HG03108 (cell line): ENCODE results near the gene CETP.
A peak's percentile ranks its signal among the peaks of the same experiment; 100 is the strongest.

Experiments used
- ATAC-seq: cut with Tn5 transposase; IDR thresholded peaks from one replicate; pipeline ENCODE4 v1.9.1; 2021; ENCODE audit warnings: moderate library complexity; ENCODE audit not compliant: unreplicated experiment

Gene CETP, protein sequence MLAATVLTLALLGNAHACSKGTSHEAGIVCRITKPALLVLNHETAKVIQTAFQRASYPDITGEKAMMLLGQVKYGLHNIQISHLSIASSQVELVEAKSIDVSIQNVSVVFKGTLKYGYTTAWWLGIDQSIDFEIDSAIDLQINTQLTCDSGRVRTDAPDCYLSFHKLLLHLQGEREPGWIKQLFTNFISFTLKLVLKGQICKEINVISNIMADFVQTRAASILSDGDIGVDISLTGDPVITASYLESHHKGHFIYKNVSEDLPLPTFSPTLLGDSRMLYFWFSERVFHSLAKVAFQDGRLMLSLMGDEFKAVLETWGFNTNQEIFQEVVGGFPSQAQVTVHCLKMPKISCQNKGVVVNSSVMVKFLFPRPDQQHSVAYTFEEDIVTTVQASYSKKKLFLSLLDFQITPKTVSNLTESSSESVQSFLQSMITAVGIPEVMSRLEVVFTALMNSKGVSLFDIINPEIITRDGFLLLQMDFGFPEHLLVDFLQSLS

DNA sequence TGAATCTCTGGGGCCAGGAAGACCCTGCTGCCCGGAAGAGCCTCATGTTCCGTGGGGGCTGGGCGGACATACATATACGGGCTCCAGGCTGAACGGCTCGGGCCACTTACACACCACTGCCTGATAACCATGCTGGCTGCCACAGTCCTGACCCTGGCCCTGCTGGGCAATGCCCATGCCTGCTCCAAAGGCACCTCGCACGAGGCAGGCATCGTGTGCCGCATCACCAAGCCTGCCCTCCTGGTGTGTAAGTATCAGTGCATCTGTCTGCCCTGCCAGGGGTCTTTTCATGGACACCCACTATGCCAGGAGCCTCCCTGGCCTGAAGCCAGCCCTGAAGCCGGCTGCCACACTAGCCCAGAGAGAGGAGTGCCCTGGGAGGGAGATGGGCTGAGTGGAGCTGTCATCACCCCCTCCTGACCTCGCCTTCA, at the start of gene CETP:
CETP (plus strand) TSS at position 100 of the 431 bp plus-strand sequence; CDS start at position 130, 30 bp downstream.
- no peak for ATAC-seq

DNA sequence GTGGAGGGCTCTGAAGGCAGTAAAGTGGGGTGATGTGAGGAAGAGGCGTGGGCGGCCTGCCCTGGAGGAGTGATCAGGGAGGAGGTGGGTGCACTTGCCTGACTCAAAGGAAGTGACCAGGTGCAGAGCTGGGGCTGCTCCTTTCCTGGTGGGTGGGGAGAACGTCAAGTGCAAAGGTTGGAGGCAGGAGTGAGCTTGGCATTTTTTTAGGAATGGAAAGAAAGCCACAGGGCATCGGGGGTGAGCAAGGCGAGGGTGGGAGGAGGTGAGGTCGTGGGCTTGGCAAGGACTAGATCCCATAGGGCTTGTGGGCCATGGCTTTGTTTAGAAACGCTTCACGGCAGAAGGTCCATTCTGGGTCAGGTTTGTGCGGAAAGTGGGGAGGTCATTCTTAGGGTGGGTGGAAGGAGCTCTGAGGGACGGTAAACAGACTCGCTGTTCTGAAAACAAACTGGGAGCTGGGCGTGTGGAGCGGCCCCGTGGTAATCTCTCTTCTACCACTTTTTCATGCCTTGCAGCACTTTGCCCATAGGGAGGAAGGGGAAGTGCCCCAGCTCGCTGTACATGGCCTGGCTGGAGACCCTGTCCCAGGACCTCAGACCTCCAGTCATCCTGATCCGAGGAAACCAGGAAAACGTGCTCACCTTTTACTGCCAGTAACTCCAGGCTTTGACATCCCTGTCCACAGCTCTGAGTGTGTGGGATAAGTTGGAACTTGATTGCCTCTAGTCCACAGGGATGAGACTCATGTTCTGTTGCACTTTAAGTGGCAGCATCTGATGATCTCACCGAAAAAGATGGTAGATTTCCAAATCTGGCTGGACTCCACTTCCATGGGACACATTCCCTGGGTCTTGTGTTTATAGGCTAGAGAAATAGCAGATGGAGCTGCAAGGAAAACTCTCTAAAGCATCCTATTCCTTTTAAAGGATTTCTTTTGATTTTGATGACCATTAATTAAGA, 48.7 kb upstream of the CETP start:
- ATAC-seq, result no peak

DNA sequence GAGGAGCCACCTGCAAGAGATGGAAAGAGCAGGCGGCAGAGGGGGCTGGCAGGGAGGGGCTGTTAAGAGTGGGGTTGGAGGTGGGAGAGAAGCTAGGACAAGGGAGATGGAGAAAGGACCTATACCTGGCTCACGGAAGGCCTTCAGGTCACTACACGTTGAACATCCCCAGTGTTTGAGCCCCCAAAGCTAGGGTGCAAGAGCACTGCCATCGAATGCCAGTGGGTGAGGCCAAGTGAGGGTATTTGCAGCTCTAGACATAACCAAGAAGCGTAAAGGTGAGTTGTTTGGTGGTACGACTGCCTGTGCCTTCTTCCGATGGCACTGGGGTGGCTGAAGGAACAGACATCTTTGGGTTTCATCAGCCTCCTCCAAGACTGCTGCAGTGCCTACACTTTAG, 46.9 kb upstream of the CETP start:
- ATAC-seq, result no peak

DNA sequence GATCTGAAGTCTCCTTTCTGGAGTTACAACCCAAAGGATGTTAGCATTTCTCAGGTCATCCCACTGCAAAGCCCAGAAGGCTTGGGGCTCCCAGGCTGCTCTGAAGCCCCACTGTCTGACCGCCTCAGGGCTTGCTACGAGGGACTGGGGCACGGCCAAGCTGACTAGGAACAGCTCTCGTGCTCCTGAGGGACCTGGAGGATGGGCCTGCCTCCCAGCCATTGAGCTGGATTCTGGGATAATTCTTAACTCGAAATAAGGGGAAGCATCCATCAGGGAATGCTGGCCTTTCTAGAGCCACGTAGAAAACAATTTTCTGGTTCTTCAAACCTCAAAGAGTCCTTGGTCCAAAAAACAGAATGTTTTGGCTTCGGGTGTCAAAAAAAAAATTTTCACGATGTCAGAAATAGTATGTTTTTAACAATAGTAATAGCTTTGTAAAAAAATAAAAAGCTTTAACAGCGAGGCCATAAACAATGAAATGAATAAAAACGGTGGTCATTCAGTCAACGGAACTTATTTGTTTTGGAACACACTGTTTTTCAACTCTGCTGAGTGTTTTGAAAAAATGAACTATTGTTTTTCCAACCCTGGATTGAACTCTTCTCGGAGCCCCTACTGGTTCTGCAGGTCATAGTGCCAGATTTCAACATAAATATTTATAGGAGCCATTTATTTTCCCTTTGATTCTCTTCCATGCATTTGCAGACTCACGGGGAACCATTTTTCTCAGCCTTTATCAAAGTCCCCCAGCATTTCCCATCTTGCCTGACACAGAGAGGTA, 46.2 kb upstream of the CETP start:
- no peak for ATAC-seq

DNA sequence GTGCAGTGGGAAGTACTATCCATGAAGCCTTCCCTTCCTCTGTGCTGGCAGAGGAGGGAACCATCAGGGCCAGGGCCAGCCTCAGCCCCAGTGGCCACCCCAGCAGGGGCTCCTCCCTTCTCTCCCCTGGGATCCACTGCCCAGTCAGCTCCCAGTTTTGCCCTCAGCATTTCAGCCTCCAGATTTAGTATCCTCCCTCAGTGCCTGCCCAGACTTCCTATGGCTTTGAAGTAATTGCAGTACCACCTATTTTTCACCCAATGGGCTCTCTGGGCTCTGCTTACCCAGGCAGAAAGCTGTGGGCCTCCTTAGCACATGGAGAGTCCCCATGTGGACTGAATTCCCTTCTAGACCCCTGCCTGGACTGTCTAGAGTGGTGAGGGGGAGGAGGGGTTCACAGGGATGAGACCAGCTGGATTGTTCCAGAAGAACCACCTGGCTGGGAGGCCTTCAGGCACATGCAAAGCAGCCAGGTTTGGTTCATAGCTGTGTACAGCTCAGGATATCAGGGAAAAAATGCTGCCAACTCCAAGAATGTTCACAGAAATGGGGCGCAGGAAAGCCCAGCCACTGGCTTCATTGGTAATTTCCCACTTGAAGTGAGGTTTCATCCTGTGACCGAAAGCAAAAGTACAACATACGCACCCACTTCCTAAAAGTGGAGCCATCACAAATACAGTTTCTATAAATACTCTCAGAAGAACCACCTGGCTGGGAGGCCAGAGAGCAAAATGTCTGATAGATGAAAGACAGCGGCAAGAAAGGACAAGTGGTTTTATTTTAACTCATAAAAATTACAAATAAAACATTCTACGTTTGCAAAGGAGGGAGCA, 45.0 kb upstream of the CETP start:
- peak; percentile 56 for ATAC-seq

DNA sequence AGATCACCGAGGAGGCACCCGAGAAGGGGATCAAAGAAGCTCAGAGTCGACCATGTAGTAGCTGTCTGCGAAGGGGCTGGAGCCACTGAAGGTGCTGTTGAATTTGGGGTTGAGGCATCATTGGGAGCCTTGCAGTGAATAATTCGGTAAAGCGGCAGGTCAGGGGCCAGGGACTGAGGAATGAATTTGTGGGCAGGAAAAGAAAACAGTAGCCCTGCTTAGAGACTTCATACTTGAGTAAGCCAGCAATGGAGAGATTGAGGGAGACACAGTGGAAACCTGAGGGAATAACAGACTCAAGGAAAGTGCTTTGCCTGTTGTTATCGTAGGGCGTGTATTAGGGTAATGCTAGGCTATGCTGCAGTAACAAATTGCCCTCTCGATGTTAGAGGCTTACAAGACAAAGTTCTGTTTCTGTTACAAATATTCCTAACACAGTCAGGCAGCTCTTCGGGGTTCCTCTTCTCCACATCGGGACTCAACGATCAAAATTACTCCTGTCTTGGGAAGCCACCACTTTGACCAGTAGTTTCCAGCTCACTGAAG, 43.2 kb upstream of the CETP start:
- ATAC-seq, result no peak

DNA sequence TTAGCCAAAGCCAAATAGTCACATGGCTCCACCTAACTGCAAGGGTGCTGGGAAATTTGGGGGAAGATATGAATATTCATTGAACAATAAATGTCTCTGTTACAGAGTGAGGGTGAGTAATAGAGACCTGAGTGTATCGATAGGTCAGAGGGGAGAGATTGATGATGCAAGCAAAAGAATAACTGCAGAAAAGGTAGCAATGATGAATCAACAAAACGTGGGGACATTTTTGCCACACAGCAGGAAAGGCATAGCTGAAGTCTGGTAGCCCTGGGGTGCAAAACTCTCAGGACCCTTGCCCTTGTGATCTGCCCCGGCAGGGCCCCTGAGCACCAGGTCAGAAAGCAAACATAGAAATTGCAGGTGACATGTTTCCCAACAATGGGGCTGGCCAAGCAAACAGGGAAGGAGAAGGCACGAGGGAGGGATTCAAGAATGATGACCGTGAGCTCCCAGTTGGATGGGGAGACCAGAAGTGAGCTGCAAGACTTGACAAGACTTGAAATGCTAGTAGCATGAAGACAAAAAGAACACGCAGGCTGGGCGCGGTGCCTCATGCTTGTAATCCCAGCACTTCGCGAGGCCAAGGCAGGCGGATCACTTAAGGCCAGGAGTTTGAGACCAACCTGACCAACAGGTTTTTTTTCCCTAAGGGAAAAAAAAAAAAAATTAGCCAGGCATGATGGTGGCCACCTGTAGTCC, 42.5 kb upstream of the CETP start:
- no peak for ATAC-seq

DNA sequence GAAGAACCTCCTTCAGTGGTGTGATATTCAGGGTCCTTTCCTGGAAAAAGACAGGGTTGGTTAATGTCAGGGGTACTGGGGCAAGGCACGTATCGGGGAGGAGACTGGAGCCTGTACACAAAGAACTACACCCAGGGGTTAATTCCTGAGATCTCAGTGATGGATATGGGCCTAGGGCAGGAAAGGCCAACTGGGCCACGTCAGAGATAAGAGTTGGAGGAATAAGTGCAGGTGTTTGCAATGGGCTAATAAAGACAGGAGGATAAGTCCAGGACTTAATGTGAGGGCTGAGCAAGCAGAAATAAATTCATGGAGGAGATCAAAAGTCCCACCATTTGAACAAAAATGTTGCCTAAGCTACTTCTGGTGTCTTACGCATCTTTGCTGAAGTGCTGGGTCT, 40.2 kb upstream of the CETP start:
- ATAC-seq, result no peak

DNA sequence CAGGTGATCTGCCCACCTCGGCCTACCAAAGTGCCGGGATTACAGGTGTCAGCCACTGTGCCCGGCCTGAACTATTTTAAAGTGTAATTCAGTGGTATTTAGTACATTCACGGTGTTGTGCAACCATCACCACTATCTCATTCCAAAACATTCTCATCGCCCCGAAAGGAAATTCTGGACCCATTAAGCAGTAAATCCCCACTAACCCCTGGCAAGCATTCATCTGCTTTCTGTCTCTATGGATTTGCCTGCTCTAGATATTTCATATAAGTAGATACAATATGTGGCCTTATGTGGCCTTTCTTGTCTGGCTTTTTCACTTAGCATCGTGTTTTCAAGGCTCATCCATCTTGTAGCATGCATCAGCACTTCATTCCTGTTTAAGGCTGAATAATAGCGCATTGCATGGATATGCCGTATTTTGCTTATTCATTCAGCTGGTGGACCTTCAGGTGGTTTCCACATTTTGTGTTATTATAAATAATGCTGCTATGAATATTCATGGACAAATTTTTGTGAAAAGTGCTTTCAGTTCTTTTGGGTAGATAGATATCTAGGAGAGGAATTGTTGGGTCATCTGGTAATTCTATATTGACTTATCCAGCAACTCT, 38.2 kb upstream of the CETP start:
- ATAC-seq, result no peak

DNA sequence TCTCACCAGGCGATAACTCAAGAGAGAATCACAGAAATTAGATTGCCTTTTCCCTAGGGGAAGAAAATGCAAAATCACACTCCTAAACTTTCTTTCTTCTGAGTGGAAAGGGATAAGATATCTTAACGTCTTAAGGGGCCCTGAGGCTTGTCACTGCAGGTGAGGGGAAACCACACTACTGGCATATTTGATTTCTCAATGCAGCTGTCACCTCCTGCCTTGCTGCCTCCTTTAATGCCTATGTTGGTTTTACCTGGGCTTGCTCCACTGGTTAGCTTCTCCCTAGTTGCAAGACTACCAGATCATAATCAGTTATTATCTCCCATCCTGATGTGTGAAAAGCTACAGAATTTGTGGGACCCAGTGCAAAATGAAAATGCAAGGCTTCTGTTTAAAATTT, 34.3 kb upstream of the CETP start:
- ATAC-seq, result no peak

DNA sequence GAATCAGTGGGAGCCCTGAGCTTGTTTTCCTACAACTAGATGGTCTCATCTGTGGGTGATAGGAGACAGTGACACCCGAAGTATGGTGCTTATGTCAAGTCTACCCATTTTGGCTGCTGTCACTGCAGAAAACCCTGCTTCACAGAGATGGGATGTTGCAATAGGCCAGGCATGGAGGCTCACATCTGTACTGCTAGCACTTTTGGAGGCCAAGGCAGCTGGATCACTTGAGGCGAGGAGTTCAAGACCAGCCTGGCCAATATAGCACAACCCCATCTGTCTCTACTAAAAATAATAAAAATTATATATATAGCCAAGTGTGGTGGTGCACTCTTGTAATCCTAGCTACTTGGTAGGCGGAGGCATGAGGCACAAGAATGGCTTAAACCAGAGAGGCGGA, 32.1 kb upstream of the CETP start:
- ATAC-seq, result no peak

DNA sequence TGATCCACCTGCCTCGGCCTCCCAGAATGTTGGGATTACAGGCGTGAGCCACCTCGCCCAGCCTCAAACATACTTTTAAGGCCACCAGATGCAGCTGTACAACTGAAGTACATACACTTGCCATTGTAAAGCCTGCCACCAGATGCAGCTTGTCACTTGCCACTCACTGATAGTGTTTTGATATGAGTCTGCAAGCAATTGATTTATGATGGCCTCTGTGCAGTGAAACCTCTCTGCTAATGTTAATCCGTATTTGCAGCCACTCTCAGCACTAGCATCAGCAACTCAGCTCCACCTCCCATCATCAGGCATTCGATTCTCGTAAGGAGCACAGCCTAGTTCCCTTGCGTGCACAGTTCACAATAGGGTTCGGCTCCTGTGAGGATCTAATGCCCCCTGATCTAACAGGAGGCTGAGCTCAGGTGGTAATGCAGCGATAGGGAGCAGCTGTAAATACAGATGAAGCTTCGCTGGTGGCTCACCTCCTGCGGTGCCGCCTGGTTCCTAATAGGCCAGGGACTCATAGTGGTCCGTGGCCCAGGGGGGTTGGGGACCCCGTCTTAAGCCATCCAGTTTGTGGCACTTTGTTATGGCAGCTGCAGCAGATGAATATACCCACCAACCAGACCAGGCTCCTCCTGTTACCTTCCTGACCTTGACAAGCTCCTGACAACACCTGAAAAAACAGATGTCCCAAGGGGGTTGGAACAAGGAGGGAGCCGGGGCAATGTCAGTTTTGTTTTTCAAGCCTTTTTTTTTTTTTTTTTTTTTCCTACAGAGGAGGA, 31.1 kb upstream of the CETP start:
- ATAC-seq, result no peak

DNA sequence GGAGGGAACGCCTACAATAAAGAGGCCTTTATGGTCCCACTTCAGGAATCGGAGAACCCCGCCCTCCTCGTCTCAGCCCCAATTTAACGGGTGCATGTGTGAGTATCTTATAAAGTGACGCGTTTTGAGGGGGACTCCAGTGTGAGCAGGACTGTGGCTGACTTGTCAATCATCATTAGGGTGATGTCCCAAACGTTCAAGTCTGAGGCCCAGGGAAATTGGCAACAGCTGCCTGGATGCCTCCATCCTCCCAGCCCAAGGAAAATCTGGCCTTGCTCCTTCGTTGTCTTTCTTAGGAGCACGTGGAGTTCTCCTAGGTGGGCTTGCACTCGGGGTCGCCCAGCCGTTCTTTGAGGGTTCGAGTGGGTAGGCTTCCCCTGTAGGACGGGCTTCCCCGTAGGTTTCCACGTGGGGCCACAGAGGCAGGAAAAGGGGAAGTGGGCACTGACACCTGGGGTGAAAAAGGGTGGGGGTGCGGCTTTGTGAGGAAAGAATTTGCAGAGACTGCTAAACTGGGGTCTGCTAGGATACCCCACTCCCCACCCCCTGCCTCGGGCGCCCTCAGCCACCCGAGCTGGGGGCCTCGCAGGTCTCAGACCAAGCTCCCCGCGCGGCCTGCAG, 30.4 kb upstream of the CETP start:
- ATAC-seq, result peak; percentile 28

DNA sequence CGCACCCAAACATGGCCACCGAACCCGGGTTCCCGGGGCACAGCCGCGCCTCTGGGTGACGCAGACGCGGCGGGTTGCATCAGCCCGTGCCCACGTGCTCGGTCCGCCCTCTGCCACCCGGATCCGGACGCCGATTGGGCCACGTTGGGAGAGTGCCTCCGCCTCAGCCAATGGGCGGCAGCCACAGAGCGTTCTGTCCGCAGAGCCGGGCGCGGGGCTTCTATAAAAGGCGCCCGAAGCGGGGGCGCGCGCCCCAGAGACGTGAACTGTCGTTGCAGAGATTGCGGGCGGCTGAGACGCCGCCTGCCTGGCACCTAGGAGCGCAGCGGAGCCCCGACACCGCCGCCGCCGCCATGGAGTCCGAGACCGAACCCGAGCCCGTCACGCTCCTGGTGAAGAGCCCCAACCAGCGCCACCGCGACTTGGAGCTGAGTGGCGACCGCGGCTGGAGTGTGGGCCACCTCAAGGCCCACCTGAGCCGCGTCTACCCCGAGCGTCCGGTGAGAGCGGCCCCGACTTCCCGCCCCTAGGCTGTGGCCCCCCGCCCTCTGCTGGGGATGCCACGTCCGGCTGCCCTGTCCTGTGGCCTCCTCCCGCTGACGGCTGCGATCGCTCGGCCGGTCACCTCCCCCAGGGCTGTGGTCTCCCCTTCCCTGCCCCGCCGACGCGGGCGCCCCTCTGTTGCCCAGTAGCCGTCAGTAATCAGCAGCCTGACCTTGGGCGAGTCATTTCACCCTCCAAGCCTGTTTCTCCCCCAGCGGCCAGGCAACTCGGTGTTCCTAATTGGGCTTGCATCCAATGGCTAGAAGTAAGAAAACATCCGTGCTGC, 29.6 kb upstream of the CETP start, which contains the start of gene HERPUD1:
HERPUD1 (plus strand) TSS at position 251 of the 829 bp plus-strand sequence; CDS start at position 354, 103 bp downstream.
- ATAC-seq, result peak; percentile 82

DNA sequence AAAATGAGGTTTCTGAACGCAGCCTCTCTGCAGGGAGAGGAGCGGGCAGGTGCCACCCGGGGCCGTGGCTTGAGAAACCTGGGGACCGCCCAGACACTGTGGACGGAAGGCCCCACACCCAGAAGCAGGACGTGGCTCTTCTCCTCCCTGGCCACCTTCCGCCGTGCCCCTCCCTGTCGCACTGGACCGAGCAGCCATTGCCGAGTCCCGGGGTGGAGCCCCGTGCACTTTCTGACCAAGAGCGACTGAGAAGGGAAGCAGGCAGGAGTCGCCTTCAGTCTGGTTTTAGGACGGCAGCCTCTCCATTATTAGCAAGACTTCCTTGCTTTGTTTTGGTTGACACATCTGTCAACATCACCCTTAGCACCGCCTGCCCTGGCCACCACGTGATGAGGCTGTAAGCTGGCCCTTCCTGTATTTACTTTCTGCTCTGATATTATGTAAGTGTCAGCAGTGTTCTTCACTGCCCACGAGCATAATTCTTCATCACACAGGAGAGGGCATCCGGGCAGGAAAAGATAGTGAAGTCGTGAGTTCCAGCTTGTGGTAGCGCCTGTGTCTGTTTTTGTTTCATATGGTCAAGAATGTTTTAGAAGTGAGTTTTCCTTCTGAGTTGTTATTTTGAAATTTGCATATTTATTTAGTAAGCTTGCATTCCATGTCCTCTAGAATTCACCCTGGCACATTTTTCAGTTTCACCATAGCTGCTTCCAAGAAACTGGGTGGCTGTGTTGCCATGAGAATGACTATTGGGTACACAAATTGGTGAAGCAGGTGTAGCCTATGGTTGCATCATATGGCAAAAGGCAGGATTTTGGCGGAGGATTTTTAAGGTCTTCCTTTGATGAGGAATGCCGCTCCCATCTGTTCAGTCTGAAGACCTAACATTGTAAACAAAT, 28.8 kb upstream of the CETP start:
- ATAC-seq, result no peak
